GM19035 (cell line): Measurements from ENCODE around the gene HSPB9.

Experiments used
- ATAC-seq: cut with Tn5 transposase; IDR thresholded peaks from one replicate; pipeline ENCODE4 v1.9.1; 2021; ENCODE audit not compliant: unreplicated experiment

The HSPB9 gene, protein sequence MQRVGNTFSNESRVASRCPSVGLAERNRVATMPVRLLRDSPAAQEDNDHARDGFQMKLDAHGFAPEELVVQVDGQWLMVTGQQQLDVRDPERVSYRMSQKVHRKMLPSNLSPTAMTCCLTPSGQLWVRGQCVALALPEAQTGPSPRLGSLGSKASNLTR

DNA sequence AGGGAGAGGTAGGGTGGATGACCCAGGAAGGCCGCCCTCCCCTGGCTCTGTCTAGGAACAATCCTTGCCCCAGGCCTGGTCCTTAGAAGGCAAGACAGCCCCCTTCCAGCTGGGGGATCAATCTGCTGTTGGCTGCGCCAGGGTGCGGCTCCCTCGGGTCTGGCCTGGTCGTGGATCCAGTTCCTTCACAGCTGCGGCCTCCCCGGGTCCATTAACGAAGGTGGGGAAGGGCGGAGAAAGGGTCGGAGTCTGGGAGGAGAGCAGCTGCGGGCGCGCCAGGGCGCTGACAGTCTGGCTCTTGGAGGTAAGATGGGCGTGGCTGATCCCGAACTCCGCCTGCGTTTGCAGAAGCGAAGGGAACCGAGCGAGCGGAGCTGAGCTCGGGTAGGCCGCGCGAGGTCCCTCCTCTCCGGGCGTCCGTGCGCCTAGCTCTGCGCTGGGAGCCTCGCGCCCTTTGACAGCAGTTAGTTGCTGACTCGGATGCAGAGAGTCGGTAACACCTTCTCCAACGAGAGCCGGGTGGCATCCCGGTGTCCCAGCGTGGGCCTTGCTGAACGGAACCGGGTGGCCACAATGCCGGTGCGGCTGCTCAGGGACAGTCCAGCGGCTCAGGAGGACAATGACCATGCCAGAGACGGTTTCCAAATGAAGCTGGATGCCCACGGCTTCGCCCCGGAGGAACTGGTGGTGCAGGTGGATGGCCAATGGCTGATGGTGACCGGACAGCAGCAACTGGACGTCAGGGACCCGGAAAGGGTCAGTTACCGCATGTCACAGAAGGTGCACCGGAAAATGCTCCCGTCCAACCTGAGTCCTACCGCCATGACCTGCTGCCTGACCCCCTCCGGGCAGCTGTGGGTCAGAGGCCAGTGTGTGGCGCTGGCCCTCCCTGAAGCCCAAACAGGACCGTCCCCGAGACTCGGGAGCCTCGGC lies at the start of gene HSPB9:
Gene HSPB9, plus strand, starts transcription at position 434 of the 933 bp plus-strand sequence. Its CDS starts 47 bp downstream, at position 481.
- no peak for ATAC-seq

DNA sequence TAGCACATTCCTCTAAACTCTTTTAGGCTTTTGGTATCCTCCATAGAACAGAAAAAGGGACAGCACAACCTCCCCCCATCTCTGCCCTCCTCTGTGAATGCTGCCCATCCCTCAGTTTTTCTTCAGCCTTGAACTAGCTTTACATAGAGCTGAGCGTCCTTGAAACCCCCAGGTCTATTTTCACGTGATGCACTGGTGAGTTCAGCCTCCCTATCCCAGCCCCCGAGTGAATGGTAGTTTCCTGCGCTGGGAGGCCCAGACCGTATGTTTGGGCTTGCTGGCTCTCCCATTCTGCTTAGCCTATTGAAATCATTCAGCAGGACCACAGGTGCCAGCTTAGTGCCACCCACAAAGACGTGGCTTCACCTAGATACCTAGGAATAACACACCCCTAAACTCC lies 46.8 kb upstream of the HSPB9 start:
- ATAC-seq, result no peak

- ATAC-seq, result no peak
These were observed 45.6 kb upstream of the HSPB9 start for GRCh38 chr17:42076797-42077559.

DNA sequence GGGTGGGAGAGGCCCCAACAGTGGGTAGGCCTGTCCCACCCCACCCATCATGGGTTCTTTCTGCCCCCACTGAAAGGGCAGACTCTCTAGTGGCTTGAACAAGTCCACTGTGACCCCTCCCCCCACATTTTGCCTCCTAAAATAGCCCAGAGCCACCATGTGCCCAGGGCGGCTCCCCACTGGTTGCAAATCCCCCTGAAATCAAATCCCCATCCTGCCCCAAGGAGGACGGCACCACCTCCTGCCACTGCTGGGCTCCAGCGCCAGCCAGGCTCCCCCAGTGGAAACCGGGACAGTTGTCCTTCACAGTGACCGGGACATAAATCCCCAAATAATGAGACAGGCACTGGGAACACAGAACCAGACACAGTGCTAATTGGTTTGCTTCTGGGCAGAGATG lies 44.8 kb upstream of the HSPB9 start:
- no peak for ATAC-seq

GRCh38 chr17:42078396-42079043 lies 44.1 kb upstream of the HSPB9 start:
- no peak for ATAC-seq

DNA sequence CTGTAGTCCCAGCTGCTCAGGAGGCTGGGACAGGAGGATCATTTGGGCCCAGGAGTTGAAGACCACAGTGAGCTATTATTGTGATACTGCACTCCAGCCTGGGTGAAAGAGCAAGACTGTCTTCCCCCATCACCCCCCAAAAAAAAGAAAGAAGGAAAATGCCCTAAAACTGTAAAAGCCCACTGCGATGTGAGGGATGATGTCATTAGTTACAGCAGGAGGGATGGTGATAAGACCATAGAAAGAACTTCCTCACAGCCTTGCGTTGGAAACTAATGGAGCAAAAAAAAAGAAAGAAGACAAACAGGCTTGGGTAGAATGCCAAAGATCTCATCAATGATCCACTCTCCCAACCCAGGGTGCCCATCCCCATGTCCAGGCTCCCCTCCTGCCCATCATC lies 43.1 kb upstream of the HSPB9 start:
- ATAC-seq, result no peak

DNA sequence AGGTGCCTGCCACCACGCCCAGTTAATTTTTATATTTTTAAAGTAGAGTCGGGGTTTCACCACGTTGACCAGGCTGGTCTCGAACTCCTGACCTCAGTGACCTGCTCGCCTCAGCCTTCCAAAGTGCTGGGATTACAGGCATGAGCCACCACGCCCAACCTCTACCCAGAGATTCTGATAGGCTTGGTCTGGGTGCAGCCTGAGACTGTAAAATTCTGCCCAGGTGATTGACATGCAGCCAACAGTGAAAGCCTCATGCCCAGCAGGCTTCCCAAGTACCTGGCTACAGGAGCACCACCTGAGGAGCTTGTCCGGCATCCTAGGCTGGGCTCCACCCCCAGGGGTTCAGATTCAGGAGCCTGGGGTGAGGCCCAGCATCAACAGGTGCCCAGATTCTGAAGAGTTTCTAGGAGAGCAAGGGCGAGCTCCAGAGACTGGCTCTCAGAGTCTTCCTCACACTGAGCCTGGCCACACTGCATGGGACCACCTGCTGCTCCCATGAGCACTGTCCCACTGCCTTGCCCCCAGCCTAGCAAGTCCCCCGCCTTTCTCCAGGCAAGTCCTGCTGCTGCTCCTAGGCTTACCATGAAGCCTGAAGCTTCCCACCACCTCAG lies 41.0 kb upstream of the HSPB9 start:
- no peak for ATAC-seq

DNA sequence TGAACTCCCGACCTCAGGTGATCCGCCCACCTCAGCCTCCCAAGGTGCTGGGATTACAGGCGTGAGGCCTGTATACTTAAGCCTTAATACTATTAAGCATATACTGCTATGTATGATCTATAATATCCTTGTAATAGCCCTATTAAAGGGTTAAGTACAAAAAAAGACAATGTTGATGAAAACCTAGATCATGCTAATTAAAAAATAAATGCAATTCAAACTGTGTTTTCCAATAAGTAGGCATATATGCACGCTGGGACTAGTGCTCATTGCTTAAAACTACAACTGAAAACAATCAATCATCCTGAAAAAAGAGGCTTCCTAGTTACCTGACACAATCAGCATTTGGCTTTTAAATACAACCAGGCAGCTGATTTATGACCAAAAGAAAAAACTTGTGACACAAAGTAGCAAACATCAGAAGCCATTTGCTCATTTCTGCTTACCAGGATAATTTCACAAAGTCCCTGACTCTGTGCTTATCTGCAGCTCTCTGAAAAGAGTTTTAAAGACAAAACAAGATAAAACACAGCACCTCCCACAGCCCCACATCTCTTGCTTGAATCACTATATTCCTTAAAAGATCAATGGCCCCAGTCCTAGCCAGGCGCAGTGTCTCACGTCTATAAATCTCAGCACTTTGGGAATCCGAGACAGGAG lies 35.4 kb upstream of the HSPB9 start:
- no peak for ATAC-seq

- no peak for ATAC-seq
These were observed 34.6 kb upstream of the HSPB9 start for GRCh38 chr17:42087736-42088705.

DNA sequence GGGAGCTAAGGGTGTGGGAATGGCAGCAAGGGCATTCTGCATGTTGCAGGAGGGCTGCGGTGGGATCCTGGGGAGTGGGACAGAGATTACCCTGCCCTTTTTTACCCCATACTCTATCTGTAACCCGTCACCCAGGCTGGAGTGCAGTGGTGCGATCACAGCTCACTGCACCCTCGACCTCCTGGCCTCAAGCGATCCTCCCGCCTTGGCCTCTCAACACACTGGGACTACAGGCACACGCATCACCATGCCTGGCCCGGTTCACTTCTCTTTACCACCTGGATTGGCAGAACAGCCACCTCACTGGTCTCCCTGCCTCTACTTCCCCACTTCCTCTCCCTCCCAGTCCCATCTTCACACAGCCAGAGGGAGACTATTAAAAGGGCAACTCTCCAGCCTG lies 33.9 kb upstream of the HSPB9 start:
- no peak for ATAC-seq

DNA sequence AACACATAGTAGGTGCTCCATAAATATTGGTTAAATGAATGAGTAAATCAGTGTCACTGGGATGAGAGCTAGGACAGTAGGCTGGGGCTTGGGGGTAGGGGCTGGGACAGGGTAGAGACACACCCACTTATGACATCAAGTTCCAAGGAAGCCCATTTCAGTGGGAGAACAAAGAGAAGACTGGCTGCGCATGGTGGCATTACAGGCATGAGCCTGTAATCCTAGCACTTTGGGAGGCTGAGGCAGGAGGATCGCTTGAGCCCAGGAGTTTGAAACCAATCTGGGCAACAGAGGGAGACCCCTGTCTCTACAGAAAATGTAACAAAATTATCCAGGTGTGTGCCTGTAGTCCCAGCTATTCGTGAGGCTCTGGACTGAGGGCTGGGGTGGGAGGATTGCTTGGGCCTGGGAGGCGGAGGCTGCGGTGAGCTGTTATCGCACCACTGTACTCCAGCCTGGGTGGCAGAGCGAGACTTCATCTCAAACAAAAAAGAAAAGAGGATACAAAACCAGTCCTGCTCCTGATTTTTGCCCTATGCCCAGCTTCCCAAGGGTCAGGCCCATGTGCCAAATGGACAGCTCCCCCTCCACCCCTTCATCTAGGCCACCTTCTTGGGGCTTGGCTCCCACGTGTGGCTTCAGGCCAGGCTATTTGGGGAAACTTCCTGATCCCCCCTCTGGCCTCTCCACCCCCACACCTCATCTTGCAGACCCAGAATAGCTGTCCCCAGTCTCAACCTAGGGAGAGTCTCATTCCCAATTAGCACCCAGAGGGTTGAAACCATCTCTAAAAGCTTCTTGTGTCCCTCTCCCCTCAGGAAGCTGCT lies 31.4 kb upstream of the HSPB9 start:
- no peak for ATAC-seq

GRCh38 chr17:42092939-42093338 lies 29.7 kb upstream of the HSPB9 start:
- ATAC-seq, result no peak

- no peak for ATAC-seq
These were observed 28.1 kb upstream of the HSPB9 start for GRCh38 chr17:42094375-42095069.

DNA sequence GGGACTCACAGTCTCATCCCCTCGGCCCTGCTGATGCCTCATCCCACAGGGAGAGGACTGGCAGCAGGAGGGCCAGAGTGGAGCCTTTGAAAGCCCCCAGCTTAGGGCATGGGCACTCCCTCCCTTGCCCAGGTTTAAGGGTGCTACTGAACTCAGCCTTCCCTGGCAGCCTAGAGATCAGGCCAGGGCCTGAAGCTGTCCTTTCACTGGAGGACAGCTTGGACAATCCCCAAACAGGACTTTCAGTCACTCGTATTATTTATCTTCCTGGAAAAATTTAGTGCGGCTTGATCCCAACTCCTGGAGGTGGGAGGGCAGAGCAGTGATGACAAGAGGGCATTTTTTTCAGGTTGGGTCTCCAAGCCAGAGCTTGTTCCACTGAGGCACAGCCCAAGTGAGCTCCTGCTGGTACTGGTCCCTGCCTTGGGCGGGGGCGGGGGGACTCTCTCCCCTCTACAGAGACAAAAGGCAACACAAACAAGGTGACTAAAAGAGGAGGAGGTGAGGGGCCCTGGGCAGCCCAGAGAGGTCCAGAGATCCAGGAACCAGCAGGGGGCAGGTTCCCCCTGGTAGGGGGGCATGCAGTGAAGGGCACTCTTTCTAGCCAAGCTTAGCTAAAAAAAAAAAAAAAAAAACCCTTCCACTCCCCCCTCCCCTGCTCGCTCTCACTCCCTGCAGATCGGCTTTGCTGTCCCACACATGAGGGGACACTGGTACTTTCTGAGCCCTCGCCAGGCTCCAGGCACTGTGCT lies 26.1 kb upstream of the HSPB9 start:
- ATAC-seq, result no peak

DNA sequence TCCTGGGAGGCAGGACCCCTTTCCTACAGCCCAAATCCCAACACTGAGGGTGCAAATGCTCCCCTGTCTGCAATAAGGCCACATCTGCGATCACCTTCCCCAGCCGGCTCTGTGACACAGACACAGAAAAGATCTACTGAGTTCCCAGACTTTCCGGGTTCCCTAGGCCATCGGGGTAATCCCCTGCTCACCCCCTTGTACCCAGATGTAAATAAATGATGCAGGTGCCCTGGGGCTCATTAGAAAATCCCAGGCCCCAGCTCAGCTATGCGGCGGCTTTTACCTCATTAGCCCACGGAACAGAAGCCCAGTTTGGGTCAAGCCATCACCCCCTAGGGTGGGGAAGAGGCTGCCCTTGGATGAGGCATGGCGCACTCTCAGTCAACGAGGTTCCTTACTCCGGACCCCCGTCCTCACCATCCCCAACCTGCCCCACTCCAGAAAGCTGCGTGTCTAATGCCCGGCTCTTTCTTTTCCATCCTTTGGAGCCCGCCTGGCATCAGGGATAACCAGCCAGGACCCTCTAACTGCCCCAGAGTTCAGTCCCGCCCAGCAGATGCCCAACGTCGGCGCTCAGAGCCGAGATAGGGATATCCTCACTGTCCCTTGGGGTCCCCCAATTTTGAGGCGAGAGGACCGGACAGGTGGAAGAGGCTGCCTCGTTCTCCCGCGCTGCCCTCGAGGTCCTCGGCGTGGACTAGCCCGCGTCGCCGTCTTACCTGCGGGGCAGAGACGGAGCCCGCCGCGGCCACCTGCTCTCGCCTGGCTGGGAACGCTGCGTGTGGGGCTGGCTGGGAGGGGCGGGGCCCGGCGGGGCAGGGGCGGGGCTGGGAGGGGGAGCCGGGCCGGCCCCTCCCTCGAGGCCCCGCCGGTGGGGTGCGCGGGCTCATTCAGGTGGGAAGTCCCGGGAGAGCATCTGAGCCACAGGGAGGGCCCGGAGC lies 24.6 kb upstream of the HSPB9 start, which contains the start of gene ZNF385C:
Gene ZNF385C, minus strand, starts transcription at position 783 of the 941 bp plus-strand sequence. CDS start 35,417 bp downstream, outside the sequence.
- no peak for ATAC-seq
